H1 (cell line): ENCODE results near the gene MYL5. TPM values are rescaled to one million over a fixed set of nuclear protein-coding genes. Genes with fewer than 3 reads are reported as not detected.

Experiments
- CTCF ChIA-PET: fragments of 300-600 bp; sonication (Branson Sonifier 250); formaldehyde crosslinking; loops from one replicate; lab custom pipeline; 2021; ENCODE audit not compliant: partially characterized antibody; lab: Charles Lee
- POLR2A ChIA-PET: fragments of 300-600 bp; sonication (Branson Sonifier 250); formaldehyde crosslinking; loops from one replicate; lab custom pipeline; 2021; ENCODE audit warnings: inconsistent platforms; ENCODE audit not compliant: partially characterized antibody; lab: Charles Lee
- DNase-seq, 2 experiments: peaks; one replicate each; pipeline versions ENCODE4 v3.0.0 to v3.0.0-alpha.2; 2010 to 2022; ENCODE audit warnings: low spot score in 2 of 2, low read depth in 1 of 2, mixed read lengths in 1 of 2
- FAIRE-seq: peaks from 2 replicates; lab custom pipeline; 2011; peaks lifted over from hg19 to GRCh38; lab: Jason Lieb, UNC
- H2AFZ ChIP-seq: 2 replicates; pipeline ENCODE4 v1.8.1; 2012; ENCODE audit warnings: low read length, inconsistent platforms
- H2AK5ac ChIP-seq: 2 replicates; pipeline ENCODE4 v1.6.1; 2013; ENCODE audit warnings: low read depth, low read length
- H2BK120ac ChIP-seq: replicated peaks from 2 replicates; pipeline ENCODE3; 2013; ENCODE audit warnings: low read depth, low read length, inconsistent platforms
- H2BK12ac ChIP-seq: 2 replicates; pipeline ENCODE4 v1.6.1; 2013; ENCODE audit warnings: low read depth, low read length
- H2BK15ac ChIP-seq: 2 replicates; pipeline ENCODE4 v1.6.1; 2013; ENCODE audit warnings: low read length
- H2BK20ac ChIP-seq: 2 replicates; pipeline ENCODE4 v1.6.1; 2013; ENCODE audit warnings: low read length
- H2BK5ac ChIP-seq: 2 replicates; pipeline ENCODE4 v1.6.1; 2013; ENCODE audit warnings: low read depth, low read length
- H3K14ac ChIP-seq: 2 replicates; pipeline ENCODE4 v1.6.1; 2013; ENCODE audit warnings: inconsistent platforms; ENCODE audit not compliant: insufficient read length
- H3K18ac ChIP-seq: 2 replicates; pipeline ENCODE4 v1.6.1; 2013; ENCODE audit warnings: low read length; ENCODE audit errors: extremely low read depth
- H3K23ac ChIP-seq: 2 replicates; pipeline ENCODE4 v1.6.1; 2013; ENCODE audit warnings: inconsistent platforms; ENCODE audit not compliant: insufficient read length
- H3K23me2 ChIP-seq: 2 replicates; pipeline ENCODE4 v1.6.1; 2013; ENCODE audit warnings: low read depth, low read length
- H3K27ac ChIP-seq: 2 replicates; pipeline ENCODE4 v1.6.1; 2011; ENCODE audit warnings: low read depth, low read length, inconsistent platforms
- H3K27me3 ChIP-seq, 4 experiments: replicated peaks in 1 of 4; 1 replicate in 1 of 4; 2 replicates in 3 of 4; pipeline versions ENCODE4 v1.6.1 to v1.8.1; 2011 to 2013; ENCODE audit warnings: low read length in 3 of 4, mild to moderate bottlenecking in 3 of 4, inconsistent platforms in 2 of 4, mixed read lengths in 2 of 4, moderate library complexity in 1 of 4; ENCODE audit not compliant: control insufficient read depth in 3 of 4, insufficient read depth in 3 of 4; ENCODE audit errors: extremely low read depth in 1 of 4
- H3K36me3 ChIP-seq, 4 experiments: 2 replicates each; pipeline versions ENCODE4 v1.6.1 to v1.8.1; 2011 to 2013; ENCODE audit warnings: mild to moderate bottlenecking in 4 of 4, low read length in 3 of 4, moderate library complexity in 2 of 4, control low read depth in 1 of 4, inconsistent platforms in 1 of 4; ENCODE audit not compliant: insufficient read depth in 4 of 4, control insufficient read depth in 2 of 4
- H3K4ac ChIP-seq: replicated peaks from 2 replicates; pipeline ENCODE3; 2013; ENCODE audit warnings: low read length, low read depth, mixed read lengths, inconsistent platforms; ENCODE audit not compliant: insufficient read length
- H3K4me1 ChIP-seq, 4 experiments: replicated peaks in 1 of 4; 1 replicate in 1 of 4; 2 replicates in 3 of 4; pipeline versions ENCODE4 v1.6.1 to v1.8.1; 2011 to 2013; ENCODE audit warnings: low read length in 3 of 4, inconsistent platforms in 2 of 4, mixed read lengths in 1 of 4; ENCODE audit not compliant: insufficient read depth in 4 of 4, control insufficient read depth in 3 of 4
- H3K4me2 ChIP-seq, 2 experiments: 2 replicates each; pipeline versions ENCODE4 v1.6.1 to v1.8.1; 2011 to 2013; ENCODE audit warnings: low read depth in 2 of 2, low read length in 2 of 2, control low read depth in 1 of 2, inconsistent platforms in 1 of 2, mild to moderate bottlenecking in 1 of 2; ENCODE audit not compliant: insufficient read depth in 1 of 2
- H3K4me3 ChIP-seq, 4 experiments: fragments of 200-600, 300-600 bp in 1 of 4; sonication (generic), shearing (Covaris generic), sonication (Bioruptor Twin) in 1 of 4; 2 replicates each; pipeline versions ENCODE4 v1.5.1 to v1.8.1; 2011 to 2016; ENCODE audit warnings: low read length in 4 of 4, low read depth in 3 of 4, control low read depth in 2 of 4, inconsistent platforms in 2 of 4, mild to moderate bottlenecking in 2 of 4, mixed read lengths in 1 of 4, moderate library complexity in 1 of 4; ENCODE audit not compliant: insufficient read depth in 2 of 4; ENCODE audit errors: extremely low read depth in 1 of 4
- H3K56ac ChIP-seq: replicated peaks from 2 replicates; pipeline ENCODE3; 2013; ENCODE audit warnings: low read depth, mild to moderate bottlenecking, mixed read lengths, low read length, inconsistent platforms; ENCODE audit not compliant: insufficient read length
- H3K79me1 ChIP-seq: 2 replicates; pipeline ENCODE4 v1.6.1; 2013; ENCODE audit warnings: low read depth, low read length, control low read depth
- H3K79me2 ChIP-seq, 2 experiments: 2 replicates each; pipeline versions ENCODE4 v1.6.1 to v1.8.1; 2012 to 2013; ENCODE audit warnings: low read length in 2 of 2, mild to moderate bottlenecking in 2 of 2, inconsistent platforms in 1 of 2; ENCODE audit not compliant: insufficient read depth in 2 of 2, control insufficient read depth in 1 of 2
- H3K9ac ChIP-seq, 4 experiments: replicated peaks in 1 of 4; 1 replicate in 1 of 4; 2 replicates in 3 of 4; pipeline versions ENCODE4 v1.6.1 to v1.8.1; 2011 to 2013; ENCODE audit warnings: low read depth in 3 of 4, low read length in 3 of 4, control low read depth in 2 of 4, mild to moderate bottlenecking in 2 of 4, moderate library complexity in 2 of 4, inconsistent platforms in 1 of 4; ENCODE audit errors: extremely low read depth in 1 of 4
- H3K9me3 ChIP-seq, 2 experiments: 2 replicates each; pipeline versions ENCODE4 v1.6.1 to v1.8.1; 2012 to 2013; ENCODE audit warnings: mild to moderate bottlenecking in 2 of 2, moderate library complexity in 2 of 2, control low read depth in 1 of 2, inconsistent platforms in 1 of 2, low read depth in 1 of 2, low read length in 1 of 2, mixed read lengths in 1 of 2; ENCODE audit not compliant: insufficient read depth in 2 of 2
- H4K20me1 ChIP-seq, 2 experiments: replicated peaks in 1 of 2; 2 replicates each; pipeline versions ENCODE3 to v1.8.1; 2011 to 2013; ENCODE audit warnings: inconsistent platforms in 2 of 2, low read length in 2 of 2, mild to moderate bottlenecking in 1 of 2; ENCODE audit not compliant: insufficient read depth in 2 of 2, control insufficient read depth in 1 of 2
- H4K5ac ChIP-seq: 2 replicates; pipeline ENCODE4 v1.6.1; 2013; ENCODE audit warnings: low read length, low read depth, mixed read lengths, inconsistent platforms; ENCODE audit not compliant: insufficient read length
- H4K8ac ChIP-seq: 2 replicates; pipeline ENCODE4 v1.8.0; 2013; ENCODE audit warnings: mild to moderate bottlenecking, moderate library complexity, low read length, inconsistent platforms; ENCODE audit not compliant: insufficient read depth; ENCODE audit errors: extremely low read depth
- H4K91ac ChIP-seq: replicated peaks from 2 replicates; pipeline ENCODE3; 2013; ENCODE audit warnings: low read length, mixed read lengths, inconsistent platforms; ENCODE audit not compliant: insufficient read length
- ASH2L ChIP-seq: fragments of 200-600, 300-600 bp; sonication (generic); IDR thresholded peaks from one replicate; pipeline ENCODE4 v1.7.1; 2017; ENCODE audit warnings: low read length
- CHD1 ChIP-seq: IDR thresholded peaks from 2 replicates; pipeline ENCODE4 v1.6.1; 2012; ENCODE audit warnings: low read depth, low read length, improper control_type of control experiment
- CTBP2 ChIP-seq: IDR thresholded peaks from 2 replicates; pipeline ENCODE4 v1.7.0; 2011; ENCODE audit warnings: borderline replicate concordance, mild to moderate bottlenecking, moderate library complexity, mixed read lengths, low read length; ENCODE audit not compliant: insufficient read depth, insufficient read length
- EZH2 ChIP-seq: fragments of 200-600 bp; sonication (generic); IDR thresholded peaks from 2 replicates; pipeline ENCODE4 v1.7.1; 2012; ENCODE audit warnings: low read depth, mild to moderate bottlenecking, moderate library complexity, low read length, inconsistent platforms; ENCODE audit not compliant: severe bottlenecking
- GTF2F1 ChIP-seq: IDR thresholded peaks from 2 replicates; pipeline ENCODE4 v1.6.1; 2012; ENCODE audit warnings: low read depth, low read length, improper control_type of control experiment, borderline replicate concordance
- HDAC2 ChIP-seq, 2 experiments: fragments of 300-600 bp in 1 of 2; sonication (generic) in 1 of 2; IDR thresholded peaks; 2 replicates each; pipeline ENCODE4 v1.6.1; 2011 to 2012; ENCODE audit warnings: low read depth in 2 of 2, low read length in 2 of 2, mild to moderate bottlenecking in 2 of 2, moderate library complexity in 2 of 2, borderline replicate concordance in 1 of 2, inconsistent platforms in 1 of 2
- KDM5A ChIP-seq: fragments of 200-600 bp; IDR thresholded peaks from 2 replicates; pipeline ENCODE4 v1.7.1; 2012; ENCODE audit warnings: mild to moderate bottlenecking, low read length, inconsistent platforms, mixed read lengths
- RAD21 ChIP-seq, 2 experiments: IDR thresholded peaks in 1 of 2; conservative IDR thresholded peaks in 1 of 2; 2 replicates each; pipeline ENCODE4 v1.6.1; 2011; ENCODE audit warnings: low read depth in 2 of 2, low read length in 2 of 2, improper control_type of control experiment in 1 of 2, inconsistent platforms in 1 of 2, mild to moderate bottlenecking in 1 of 2, moderate library complexity in 1 of 2
- RBBP5 ChIP-seq: IDR thresholded peaks from 2 replicates; pipeline ENCODE4 v1.7.1; 2012; ENCODE audit warnings: low read depth, mild to moderate bottlenecking, inconsistent platforms, low read length, moderate library complexity, borderline replicate concordance
- RNF2 ChIP-seq: fragments of 200-900, 300-1000 bp; sonication (generic); IDR thresholded peaks from 2 replicates; pipeline ENCODE4 v1.7.1; 2016; ENCODE audit warnings: borderline replicate concordance, low read depth, mild to moderate bottlenecking, antibody characterized with exemption, low read length; ENCODE audit not compliant: poor library complexity, severe bottlenecking; ENCODE audit errors: missing control alignments
- SRF ChIP-seq: IDR thresholded peaks from 2 replicates; pipeline ENCODE4 v1.6.1; 2011; ENCODE audit warnings: mild to moderate bottlenecking, low read depth, low read length, moderate library complexity
- TBP ChIP-seq: IDR thresholded peaks from 2 replicates; pipeline ENCODE4 v1.6.1; 2011; ENCODE audit warnings: low read depth, low read length, improper control_type of control experiment
- WGBS, 2 experiments: shearing (Covaris generic) in 1 of 2; methylation state at CpG; one replicate each; pipeline versions ENCODE4 v1.1.6 to v1.1.7; 2013 to 2015; ENCODE audit warnings: low lambda C conversion rate in 2 of 2, mixed read lengths in 2 of 2, inconsistent platforms in 1 of 2, low coverage in 1 of 2, missing lambda C conversion rate in 1 of 2; ENCODE audit not compliant: insufficient replicate concordance in 2 of 2, insufficient coverage in 1 of 2, insufficient read length in 1 of 2; ENCODE audit errors: extremely low coverage in 1 of 2, missing lambda C conversion rate in 1 of 2; 5-methylcytosine and 5-hydroxymethylcytosine counted together
- polyA plus RNA-seq, 7 experiments: library from polyadenylated mRNA; depleted of rRNA in 3 of 7; stranded (reverse) in 5 of 7; unstranded in 2 of 7; fragments of >200 nt in 5 of 7; fragments of 200-250 nt in 2 of 7; gene quantifications; 1 replicate in 5 of 7; 2 replicates in 1 of 7; 4 replicates in 1 of 7; pipeline versions ENCODE4 v1.2.1 to v1.2.3, GENCODE V29; 2011 to 2013; ENCODE audit warnings: missing spikeins in 2 of 7, mixed read lengths in 2 of 7
- total RNA-seq: library from RNA; stranded (reverse); fragmentation: NEBNext Ultra II Directional; extraction: Animal tissue kit (Norgen Biotek cat#: 25700); gene quantifications from 2 replicates; pipeline ENCODE4 v1.2.1, GENCODE V29; 2021
- TF ChIP-seq, protein P1 (sequence below): IDR thresholded peaks from 2 replicates; pipeline ENCODE4 v1.6.1; 2011; ENCODE audit warnings: low read depth, mild to moderate bottlenecking, low read length; ENCODE audit not compliant: insufficient read depth

The MYL5 gene
- total and polyA plus RNA-seq, 2 of the 8 experiments (the other 6 are each of a cell fraction or from before 2014, with no cell fraction given): 5.7 to 6.8 TPM

DNA sequence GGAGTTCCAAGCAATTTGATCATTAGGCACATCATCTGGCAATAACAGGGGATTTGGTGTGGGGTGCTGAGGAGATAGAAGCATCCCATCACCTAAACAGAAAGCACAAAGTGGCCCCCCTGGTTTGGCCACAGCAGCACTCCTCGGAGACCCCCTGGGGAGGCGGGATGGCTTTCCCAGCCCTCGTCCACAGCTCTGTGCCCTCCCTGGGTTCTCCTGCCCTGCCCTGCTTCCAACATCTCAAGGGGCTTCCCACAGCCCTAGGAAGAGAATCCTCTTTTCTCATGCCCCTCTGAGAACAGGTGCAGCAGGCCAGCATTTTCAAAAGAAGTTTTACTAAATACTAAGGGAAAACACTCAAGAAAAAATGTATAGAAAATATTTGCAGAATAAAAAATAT, 13.1 kb upstream of the MYL5 start:
- Histone ChIP-seq H2AK5ac (no peak overlapping the region), H3K4me2 (no peak overlapping the region), H3K36me3 (no peaks in the 10 kb centered on the region; a peak in 1 of 8 replicates), H3K4me1 (no peaks in the 10 kb centered on the region; a peak in 1 of 7 replicates), H3K18ac (no peak overlapping the region), H4K91ac (no peak overlapping the region), H3K4ac (no peak overlapping the region), H3K9me3 (no peaks in the 10 kb centered on the region), H2BK120ac (no peak overlapping the region), H3K4me3 (no peak overlapping the region), H2BK20ac (no peak overlapping the region), H3K23me2 (peaks cover 7% of the 10 kb centered on the region; the same call in 1 of the 2 replicates), H3K23ac (no peak overlapping the region), H3K27ac (no peak overlapping the region), H2BK12ac (no peak overlapping the region), H3K14ac (no peak overlapping the region), H4K20me1 (peaks cover 0 to 20% of the 10 kb centered on the region in 2 experiments), H3K79me2 (no peaks in the 10 kb centered on the region), H2AFZ (no peak overlapping the region), H3K79me1 (no peaks in the 10 kb centered on the region), H4K5ac (no peak overlapping the region), H4K8ac (no peak overlapping the region), H2BK5ac (no peak overlapping the region), H3K9ac (no peak overlapping the region), H3K27me3 (no peaks in the 10 kb centered on the region), H2BK15ac (no peak overlapping the region)
- 86% methylated on average over 3 of the region's 3 CpGs; no CpG with 5 or more reads in 1 of the 2 experiments for WGBS, 2 experiments
- POLR2A ChIA-PET: no interaction called here
- DNase-seq (no peak), FAIRE-seq (no peak)
- CTCF ChIA-PET: no interaction called here
- TF ChIP-seq GTF2F1: no peak
- no peak for TF ChIP-seq KDM5A
- TF ChIP-seq RBBP5: no peak
- TF ChIP-seq ASH2L: no peak
- TF ChIP-seq TBP: no peak
- no peak for TF ChIP-seq RNF2
- no peak for TF ChIP-seq RAD21 (IDR thresholded peaks at IDR 0.05 in 1 of 2, conservative IDR thresholded peaks at IDR 0.05 in 1 of 2; ENCODE audit: low read depth in 2 of 2, low read length in 2 of 2)
- TF ChIP-seq CHD1: no peak
- no peak for TF ChIP-seq SRF
- TF ChIP-seq, protein P1, sequence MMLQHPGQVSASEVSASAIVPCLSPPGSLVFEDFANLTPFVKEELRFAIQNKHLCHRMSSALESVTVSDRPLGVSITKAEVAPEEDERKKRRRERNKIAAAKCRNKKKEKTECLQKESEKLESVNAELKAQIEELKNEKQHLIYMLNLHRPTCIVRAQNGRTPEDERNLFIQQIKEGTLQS: no peak
- no peak for TF ChIP-seq HDAC2 (IDR thresholded peaks at IDR 0.05; ENCODE audit: borderline replicate concordance in 1 of 2, low read depth in 2 of 2, low read length in 2 of 2)
- no peak for TF ChIP-seq EZH2
- no peak for TF ChIP-seq CTBP2
- TF ChIP-seq, all 59 proteins: peak for 0
- no peak overlapping the region for H3K56ac ChIP-seq
